A673 (cell line): ENCODE results near the gene BTN3A1. TPM values are rescaled to one million over a fixed set of nuclear protein-coding genes. Genes with fewer than 3 reads are reported as not detected.
A peak's percentile ranks its signal among the peaks of the same experiment; 100 is the strongest.

Source experiments
- BruUV-seq: library from RNA; stranded (reverse); fragments of 400-500 nt; replicated peaks from 2 replicates; lab custom pipeline; 2021; lab: Mats Ljungman, UMichigan
- CTCF ChIA-PET: fragments of 300-600 bp; sonication (Branson Sonifier 250); formaldehyde crosslinking; loops from one replicate; lab custom pipeline; 2022; ENCODE audit warnings: antibody characterized with exemption; lab: Charles Lee
- POLR2A ChIA-PET: fragments of 300-600 bp; sonication (Branson Sonifier 250); formaldehyde crosslinking; loops from one replicate; lab custom pipeline; 2022; ENCODE audit warnings: antibody characterized with exemption; ENCODE audit not compliant: low non-redundant PET; lab: Charles Lee
- DNase-seq: peaks from one replicate; pipeline ENCODE4 v3.0.0-alpha.2; 2015; ENCODE audit warnings: low spot score
- H3K27ac ChIP-seq: fragments of 200-600 bp; sonication (generic); 2 replicates; pipeline ENCODE4 v1.5.1; 2016; ENCODE audit warnings: mixed run types, low read depth, mild to moderate bottlenecking, mixed read lengths, antibody characterized with exemption, low read length; ENCODE audit not compliant: poor library complexity, severe bottlenecking
- H3K27me3 ChIP-seq: fragments of 200-600 bp; sonication (generic); replicated peaks from 2 replicates; pipeline ENCODE4 v1.6.1; 2017; ENCODE audit warnings: mixed run types, low read depth, mild to moderate bottlenecking, mixed read lengths, antibody characterized with exemption, low read length; ENCODE audit not compliant: insufficient read depth, poor library complexity
- H3K36me3 ChIP-seq: fragments of 200-600 bp; sonication (generic); 2 replicates; pipeline ENCODE4 v1.6.1; 2016; ENCODE audit warnings: mixed run types, mild to moderate bottlenecking, mixed read lengths, antibody characterized with exemption, low read length; ENCODE audit not compliant: insufficient read depth, poor library complexity, severe bottlenecking
- H3K4me1 ChIP-seq: fragments of 200-600 bp; sonication (generic); 2 replicates; pipeline ENCODE4 v1.6.1; 2017; ENCODE audit warnings: mixed run types, mild to moderate bottlenecking, mixed read lengths, antibody characterized with exemption, low read length; ENCODE audit not compliant: insufficient read depth, poor library complexity, severe bottlenecking
- H3K4me3 ChIP-seq: fragments of 200-600 bp; sonication (generic); 2 replicates; pipeline ENCODE4 v1.5.1; 2016; ENCODE audit warnings: low read depth, mixed run types, mild to moderate bottlenecking, mixed read lengths, low read length; ENCODE audit not compliant: poor library complexity, severe bottlenecking
- H3K9me3 ChIP-seq: fragments of 200-600 bp; sonication (generic); 2 replicates; pipeline ENCODE4 v1.6.1; 2016; ENCODE audit warnings: mixed run types, low read depth, mild to moderate bottlenecking, mixed read lengths, antibody characterized with exemption, low read length; ENCODE audit not compliant: poor library complexity, severe bottlenecking
- EZH2 ChIP-seq: fragments of 200-600 bp; sonication (generic); IDR thresholded peaks from 2 replicates; pipeline ENCODE4 v1.6.1; 2017; ENCODE audit warnings: borderline replicate concordance, low read depth, mild to moderate bottlenecking, mixed read lengths, antibody characterized with exemption, low read length; ENCODE audit not compliant: poor library complexity, severe bottlenecking
- intact Hi-C: fragments of 100-400 bp; cut with micrococcal nuclease; formaldehyde crosslinking; loops from one replicate; pipeline ENCODE4 v1.10.0; 2022; ENCODE audit not compliant: unreplicated experiment
- total RNA-seq: library from RNA; stranded (reverse); gene quantifications from 2 replicates; pipeline ENCODE4 v1.2.3, GENCODE V29; 2021
- TF ChIP-seq, protein P1 (sequence below): fragments of 300-800, 200-600 bp; sonication (generic); conservative IDR thresholded peaks from 2 replicates; pipeline ENCODE4 v1.5.1; 2017; ENCODE audit warnings: low read depth, mild to moderate bottlenecking, antibody characterized with exemption, low read length, moderate library complexity, mixed read lengths

The BTN3A1 gene
- total RNA-seq, 1 experiment from 2014 or later, result 14.8 TPM

DNA sequence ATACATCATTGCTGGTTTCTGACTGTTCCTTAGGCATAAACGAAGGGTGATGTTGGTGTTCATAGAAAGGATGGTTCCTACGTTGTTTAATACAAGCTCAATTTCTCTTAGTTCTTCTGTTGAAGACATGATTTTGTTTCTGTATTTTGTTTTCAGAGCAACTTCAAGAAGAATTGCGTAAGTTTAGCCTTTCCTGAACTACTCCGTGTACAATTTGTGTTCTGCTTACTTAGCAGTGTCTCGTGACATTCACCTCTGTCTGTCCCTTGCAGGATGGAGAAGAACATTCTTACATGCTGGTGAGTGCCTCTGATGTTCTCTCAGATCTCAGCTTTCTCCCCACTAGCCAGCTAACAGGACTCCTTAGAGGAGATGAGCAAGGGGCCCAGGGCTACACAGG, 11.5 kb upstream of the BTN3A1 start:
- Histone ChIP-seq H3K9me3 (no peaks in the 10 kb centered on the region), H3K4me3 (no peak overlapping the region), H3K4me1 (no peaks in the 10 kb centered on the region), H3K36me3 (no peaks in the 10 kb centered on the region), H3K27me3 (no peaks in the 10 kb centered on the region), H3K27ac (no peak overlapping the region)
- POLR2A ChIA-PET, result no interaction called here
- CTCF ChIA-PET, result no interaction called here
- BruUV-seq, result no TSS peak
- TF ChIP-seq, protein P1, sequence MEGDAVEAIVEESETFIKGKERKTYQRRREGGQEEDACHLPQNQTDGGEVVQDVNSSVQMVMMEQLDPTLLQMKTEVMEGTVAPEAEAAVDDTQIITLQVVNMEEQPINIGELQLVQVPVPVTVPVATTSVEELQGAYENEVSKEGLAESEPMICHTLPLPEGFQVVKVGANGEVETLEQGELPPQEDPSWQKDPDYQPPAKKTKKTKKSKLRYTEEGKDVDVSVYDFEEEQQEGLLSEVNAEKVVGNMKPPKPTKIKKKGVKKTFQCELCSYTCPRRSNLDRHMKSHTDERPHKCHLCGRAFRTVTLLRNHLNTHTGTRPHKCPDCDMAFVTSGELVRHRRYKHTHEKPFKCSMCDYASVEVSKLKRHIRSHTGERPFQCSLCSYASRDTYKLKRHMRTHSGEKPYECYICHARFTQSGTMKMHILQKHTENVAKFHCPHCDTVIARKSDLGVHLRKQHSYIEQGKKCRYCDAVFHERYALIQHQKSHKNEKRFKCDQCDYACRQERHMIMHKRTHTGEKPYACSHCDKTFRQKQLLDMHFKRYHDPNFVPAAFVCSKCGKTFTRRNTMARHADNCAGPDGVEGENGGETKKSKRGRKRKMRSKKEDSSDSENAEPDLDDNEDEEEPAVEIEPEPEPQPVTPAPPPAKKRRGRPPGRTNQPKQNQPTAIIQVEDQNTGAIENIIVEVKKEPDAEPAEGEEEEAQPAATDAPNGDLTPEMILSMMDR, result no peak
- no peak for TF ChIP-seq EZH2
- intact Hi-C loops, result no loop called here
- DNase-seq, result no peak

DNA sequence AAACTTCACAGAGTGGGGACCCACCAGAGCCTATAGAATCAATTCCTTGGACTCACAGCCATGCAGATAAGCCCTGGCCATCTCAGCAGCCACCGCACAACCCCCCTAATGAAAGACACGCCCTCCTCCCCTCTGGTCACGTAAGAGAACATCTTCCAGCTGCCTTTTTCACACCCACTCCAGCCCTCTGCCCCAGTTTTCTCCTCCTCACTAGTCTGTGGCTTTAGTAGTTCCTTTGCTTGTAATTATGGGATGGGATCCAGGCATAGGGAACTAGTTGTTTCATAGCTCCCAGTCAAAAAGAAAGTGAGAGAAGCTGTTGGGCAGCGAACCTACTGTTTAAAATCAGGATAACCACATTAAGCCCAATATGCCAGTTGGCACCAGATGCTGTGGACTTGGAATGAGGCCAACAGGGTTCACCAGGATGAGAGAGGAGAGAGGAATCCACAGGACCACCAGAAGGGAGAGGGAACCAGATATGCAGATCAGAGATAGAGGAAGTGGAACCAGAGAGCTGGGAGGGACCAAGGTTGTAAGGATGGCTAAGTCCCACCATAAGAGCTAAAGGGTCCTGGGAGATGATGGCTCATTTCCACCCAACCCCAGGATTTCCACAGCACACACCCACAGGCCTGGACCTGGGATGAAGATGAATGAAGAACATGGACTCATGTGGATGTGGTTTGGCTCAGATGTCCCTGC, 9.0 kb upstream of the BTN3A1 start:
- CTCF ChIA-PET, result no interaction called here
- POLR2A ChIA-PET, result no interaction called here

DNA sequence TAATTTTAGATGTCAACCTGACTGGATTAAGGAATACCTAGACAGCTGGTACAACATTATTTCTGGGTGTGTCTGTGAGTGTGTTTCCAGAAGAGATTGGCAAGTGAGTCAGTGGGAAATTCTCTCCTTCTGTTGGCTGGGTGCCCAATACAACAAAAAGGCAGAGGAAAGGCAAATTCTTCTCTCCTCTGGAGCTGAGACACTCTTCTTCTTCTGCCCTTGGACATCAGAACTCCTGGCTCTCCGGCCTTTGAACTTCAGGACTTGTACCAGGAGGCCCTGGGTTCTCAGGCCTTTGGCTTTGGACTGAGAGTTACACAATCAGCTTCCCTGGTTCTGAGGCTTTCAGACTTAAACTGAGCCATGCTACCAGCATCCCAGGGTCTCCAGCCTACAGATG, 7.8 kb upstream of the BTN3A1 start:
- Histone ChIP-seq H3K9me3 (no peaks in the 10 kb centered on the region), H3K4me1 (no peaks in the 10 kb centered on the region), H3K36me3 (no peaks in the 10 kb centered on the region), H3K27ac (no peak overlapping the region), H3K4me3 (no peak overlapping the region), H3K27me3 (no peaks in the 10 kb centered on the region)
- intact Hi-C loops, result no loop called here
- ChIA-PET CTCF (no interaction called here), POLR2A (no interaction called here)
- TF ChIP-seq, protein P1, result no peak
- no peak for TF ChIP-seq EZH2
- BruUV-seq, result no TSS peak
- peak; percentile 55 for DNase-seq

More for the DNA sequence above, 9.0 kb upstream of the BTN3A1 start:
- TF ChIP-seq, protein P1, result no peak
- TF ChIP-seq EZH2, result no peak
- intact Hi-C loops, result no loop called here
- no peaks in the 10 kb centered on the region for H3K4me1 ChIP-seq
- H3K9me3 ChIP-seq, result no peaks in the 10 kb centered on the region
- no peaks in the 10 kb centered on the region for H3K36me3 ChIP-seq
- H3K4me3 ChIP-seq, result no peak overlapping the region
- no TSS peak for BruUV-seq
- no peaks in the 10 kb centered on the region for H3K27me3 ChIP-seq
- H3K27ac ChIP-seq, result no peak overlapping the region
- DNase-seq, result no peak
